ENCODE results near the gene COL4A5.

Gene COL4A5

DNA sequence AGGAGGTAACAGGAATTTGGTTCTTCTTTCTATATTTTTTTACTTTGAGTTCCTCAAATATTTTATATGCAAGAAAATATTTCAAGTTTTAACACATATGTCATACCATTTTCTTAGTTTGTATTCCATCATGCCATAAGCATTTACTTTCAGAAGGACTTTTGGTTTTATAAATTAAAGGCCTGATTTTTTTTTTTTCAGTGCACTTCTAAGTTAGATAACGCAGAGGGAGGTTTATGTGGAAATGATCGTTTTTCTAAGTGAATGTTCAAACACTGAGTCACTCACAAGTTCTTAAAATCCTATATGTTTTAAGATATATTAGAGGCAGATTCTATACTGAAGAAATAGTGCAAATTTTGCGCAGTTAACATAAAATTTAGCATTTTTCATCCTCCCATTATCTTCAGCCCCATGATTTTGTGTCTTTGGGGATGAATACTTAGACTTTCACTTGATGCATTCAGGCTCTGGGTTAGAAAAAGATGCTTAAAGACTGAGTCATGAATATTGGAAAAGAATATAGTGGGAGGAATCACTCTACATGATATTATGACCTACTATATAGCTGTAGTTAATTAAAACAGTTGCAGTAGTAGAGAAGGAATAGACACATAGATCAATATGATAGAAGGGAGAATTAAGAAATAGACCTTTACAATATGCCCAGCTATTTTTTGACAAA is 54.9 kb downstream of the COL4A5 start:
- DNase-seq (ENCODE audit: insufficient read length, low spot score) = no peak
- no peak for FAIRE-seq
- TF ChIP-seq, protein P1, sequence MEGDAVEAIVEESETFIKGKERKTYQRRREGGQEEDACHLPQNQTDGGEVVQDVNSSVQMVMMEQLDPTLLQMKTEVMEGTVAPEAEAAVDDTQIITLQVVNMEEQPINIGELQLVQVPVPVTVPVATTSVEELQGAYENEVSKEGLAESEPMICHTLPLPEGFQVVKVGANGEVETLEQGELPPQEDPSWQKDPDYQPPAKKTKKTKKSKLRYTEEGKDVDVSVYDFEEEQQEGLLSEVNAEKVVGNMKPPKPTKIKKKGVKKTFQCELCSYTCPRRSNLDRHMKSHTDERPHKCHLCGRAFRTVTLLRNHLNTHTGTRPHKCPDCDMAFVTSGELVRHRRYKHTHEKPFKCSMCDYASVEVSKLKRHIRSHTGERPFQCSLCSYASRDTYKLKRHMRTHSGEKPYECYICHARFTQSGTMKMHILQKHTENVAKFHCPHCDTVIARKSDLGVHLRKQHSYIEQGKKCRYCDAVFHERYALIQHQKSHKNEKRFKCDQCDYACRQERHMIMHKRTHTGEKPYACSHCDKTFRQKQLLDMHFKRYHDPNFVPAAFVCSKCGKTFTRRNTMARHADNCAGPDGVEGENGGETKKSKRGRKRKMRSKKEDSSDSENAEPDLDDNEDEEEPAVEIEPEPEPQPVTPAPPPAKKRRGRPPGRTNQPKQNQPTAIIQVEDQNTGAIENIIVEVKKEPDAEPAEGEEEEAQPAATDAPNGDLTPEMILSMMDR (IDR thresholded peaks at IDR 0.05; ENCODE audit: insufficient read depth, missing control alignments) = no peak

DNA sequence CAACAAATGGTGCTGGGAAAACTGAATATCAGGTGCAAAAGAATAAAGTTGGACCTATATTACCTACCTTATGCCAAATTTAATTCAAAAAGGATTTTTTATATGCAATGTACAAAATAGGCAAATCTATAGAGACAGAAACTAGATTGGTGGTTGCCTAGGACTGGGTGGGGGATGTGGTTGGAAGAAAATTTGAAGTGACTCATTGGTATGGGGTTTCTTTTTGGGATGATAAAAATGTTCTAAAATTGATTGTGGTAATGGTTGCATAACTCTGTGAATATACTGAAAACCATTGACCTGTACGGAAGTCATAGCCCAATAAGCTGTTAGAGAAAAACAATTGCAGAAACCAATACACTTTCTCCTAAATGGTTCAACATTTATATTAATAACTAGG is 72.1 kb downstream of the COL4A5 start:
- DNase-seq (ENCODE audit: insufficient read length, low spot score) (no peak), FAIRE-seq (no peak)
- TF ChIP-seq, protein P1 (IDR thresholded peaks at IDR 0.05; ENCODE audit: insufficient read depth, missing control alignments) = no peak

GRCh38 chrX:108516184-108516583 is 76.5 kb downstream of the COL4A5 start:
- TF ChIP-seq, protein P1 (IDR thresholded peaks at IDR 0.05; ENCODE audit: insufficient read depth, missing control alignments) = no peak
- FAIRE-seq (no peak), DNase-seq (ENCODE audit: insufficient read length, low spot score) (no peak)

DNA sequence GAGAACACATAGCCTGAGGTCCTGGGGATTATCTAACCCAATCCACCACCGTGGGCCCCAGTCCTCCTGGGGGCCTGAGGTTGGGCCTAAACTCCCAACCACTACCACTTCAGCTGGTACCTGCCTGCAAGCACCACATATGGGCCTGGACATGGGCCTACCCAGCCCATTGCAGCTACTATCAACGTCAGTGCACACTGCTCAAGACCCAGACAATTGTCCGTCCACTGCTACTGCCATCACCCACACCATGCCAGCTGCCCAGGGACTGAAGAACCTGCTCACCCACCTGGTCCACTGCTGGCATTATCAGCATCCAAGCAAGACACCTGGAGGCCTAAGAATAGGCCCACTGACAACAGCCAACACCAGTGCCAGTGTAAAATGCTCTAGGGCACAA is 88.1 kb downstream of the COL4A5 start:
- TF ChIP-seq, protein P1 (IDR thresholded peaks at IDR 0.05; ENCODE audit: insufficient read depth, missing control alignments) = no peak
- FAIRE-seq = no peak
- DNase-seq (ENCODE audit: insufficient read length, low spot score) = no peak

DNA sequence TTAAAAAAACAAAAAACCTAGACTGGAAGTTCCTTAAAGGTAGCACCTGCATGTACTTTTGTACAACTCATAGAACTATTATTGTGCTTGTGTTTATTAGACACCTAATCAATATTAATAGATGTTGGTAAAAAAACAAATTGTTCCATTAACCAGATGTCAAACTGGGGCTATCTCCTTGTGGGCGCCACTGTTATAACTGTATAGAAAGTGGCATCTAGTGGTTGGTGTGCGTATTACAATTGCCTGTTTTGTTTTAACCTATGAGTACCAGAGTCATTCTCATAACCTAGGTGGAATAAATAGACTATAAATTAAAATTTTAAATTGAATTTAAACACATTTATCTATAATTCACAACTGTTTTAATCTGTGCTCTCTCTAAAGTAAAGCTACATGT is 97.4 kb downstream of the COL4A5 start:
- TF ChIP-seq, protein P1 (IDR thresholded peaks at IDR 0.05; ENCODE audit: insufficient read depth, missing control alignments) = peak; percentile 54
- DNase-seq (ENCODE audit: insufficient read length, low spot score) = no peak
- FAIRE-seq = no peak

DNA sequence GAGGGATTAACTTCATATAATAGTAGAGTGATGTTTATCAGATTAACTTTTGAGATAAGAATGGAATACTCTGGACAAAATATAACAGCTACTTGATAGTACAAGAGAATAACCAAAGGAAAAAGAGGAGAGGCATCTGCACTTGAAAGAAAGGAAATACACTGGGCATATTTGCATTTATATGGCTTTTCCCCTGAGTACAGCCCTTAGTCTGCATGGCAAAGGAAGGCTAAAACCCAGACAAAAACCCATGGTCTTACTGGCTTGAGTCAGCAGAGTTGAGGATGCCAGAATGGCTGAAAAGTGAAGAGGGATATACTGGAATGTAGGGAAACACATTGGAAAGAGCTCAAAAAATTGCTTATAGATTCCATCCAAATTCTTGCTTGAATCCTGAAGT is 101.6 kb downstream of the COL4A5 start:
- FAIRE-seq (no peak), DNase-seq (ENCODE audit: insufficient read length, low spot score) (no peak)

DNA sequence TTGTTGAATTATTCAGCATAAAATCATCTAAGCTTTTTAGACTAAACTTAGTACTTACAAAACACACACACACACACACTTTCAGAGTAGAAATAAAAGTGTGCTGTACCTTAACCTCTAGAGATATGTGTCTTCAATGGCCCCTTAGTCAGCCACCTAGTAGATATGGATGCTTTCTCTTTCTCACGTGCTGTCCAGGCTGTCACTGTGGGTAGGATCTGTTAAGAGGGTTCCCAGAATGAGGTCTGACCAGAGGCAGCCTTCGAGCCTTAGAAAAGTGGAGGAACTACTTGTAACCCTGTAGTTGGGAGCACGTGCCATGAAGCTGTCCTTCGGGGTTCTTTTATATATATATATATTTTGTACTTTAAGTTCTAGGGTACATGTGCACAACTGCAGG is 117.9 kb downstream of the COL4A5 start:
- FAIRE-seq = no peak
- no peak for DNase-seq (ENCODE audit: insufficient read length, low spot score)
- TF ChIP-seq, protein P1 (IDR thresholded peaks at IDR 0.05; ENCODE audit: insufficient read depth, missing control alignments) = no peak

More for the DNA sequence above, 101.6 kb downstream of the COL4A5 start:
- TF ChIP-seq, protein P1 (IDR thresholded peaks at IDR 0.05; ENCODE audit: insufficient read depth, missing control alignments) = no peak
